ENCODE results near the gene NDUFA7.
"Not testable (repeated sequence)": the region's sequence is repeated elsewhere in the genome, so short reads cannot be mapped to it uniquely, and the experiment has no call there.

Gene NDUFA7

GRCh38 chr19:8361921-8362793 lies 41.0 kb upstream of the NDUFA7 start:
- peak; percentile 98 for DNase-seq (ENCODE audit: low read depth)
- TF ChIP-seq, protein P1, sequence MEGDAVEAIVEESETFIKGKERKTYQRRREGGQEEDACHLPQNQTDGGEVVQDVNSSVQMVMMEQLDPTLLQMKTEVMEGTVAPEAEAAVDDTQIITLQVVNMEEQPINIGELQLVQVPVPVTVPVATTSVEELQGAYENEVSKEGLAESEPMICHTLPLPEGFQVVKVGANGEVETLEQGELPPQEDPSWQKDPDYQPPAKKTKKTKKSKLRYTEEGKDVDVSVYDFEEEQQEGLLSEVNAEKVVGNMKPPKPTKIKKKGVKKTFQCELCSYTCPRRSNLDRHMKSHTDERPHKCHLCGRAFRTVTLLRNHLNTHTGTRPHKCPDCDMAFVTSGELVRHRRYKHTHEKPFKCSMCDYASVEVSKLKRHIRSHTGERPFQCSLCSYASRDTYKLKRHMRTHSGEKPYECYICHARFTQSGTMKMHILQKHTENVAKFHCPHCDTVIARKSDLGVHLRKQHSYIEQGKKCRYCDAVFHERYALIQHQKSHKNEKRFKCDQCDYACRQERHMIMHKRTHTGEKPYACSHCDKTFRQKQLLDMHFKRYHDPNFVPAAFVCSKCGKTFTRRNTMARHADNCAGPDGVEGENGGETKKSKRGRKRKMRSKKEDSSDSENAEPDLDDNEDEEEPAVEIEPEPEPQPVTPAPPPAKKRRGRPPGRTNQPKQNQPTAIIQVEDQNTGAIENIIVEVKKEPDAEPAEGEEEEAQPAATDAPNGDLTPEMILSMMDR (conservative IDR thresholded peaks at IDR 0.05; ENCODE audit: low read depth, low read length) = no peak
- no peak overlapping the region for H3K4me3 ChIP-seq (ENCODE audit: low read length)

DNA sequence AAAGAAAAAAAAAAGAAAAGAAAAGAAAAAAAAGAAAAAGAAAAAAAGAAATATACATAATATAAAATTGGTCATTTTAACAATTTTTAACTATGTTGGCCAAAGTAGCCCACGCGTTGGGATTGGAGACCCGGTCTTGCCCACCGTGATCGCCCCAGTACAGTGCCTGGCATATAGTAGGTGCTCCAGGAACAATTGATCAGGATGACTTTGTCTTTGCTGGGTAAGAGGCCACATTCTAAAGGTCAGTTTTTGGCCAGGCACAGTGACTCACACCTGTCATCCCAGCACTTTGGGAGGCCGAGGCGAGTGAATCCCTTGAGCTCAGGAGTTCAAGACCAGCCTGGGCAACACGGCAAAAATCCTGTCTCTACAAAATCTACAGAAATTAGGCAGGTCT lies 39.0 kb upstream of the NDUFA7 start:
- TF ChIP-seq, protein P1 (conservative IDR thresholded peaks at IDR 0.05; ENCODE audit: low read depth, low read length) = no peak
- H3K4me3 ChIP-seq (ENCODE audit: low read length) = no peak overlapping the region
- DNase-seq (ENCODE audit: low read depth) = no peak

- H3K4me3 ChIP-seq (ENCODE audit: low read length) = no peak overlapping the region
- TF ChIP-seq, protein P1 (conservative IDR thresholded peaks at IDR 0.05; ENCODE audit: low read depth, low read length) = no peak
- no peak for DNase-seq (ENCODE audit: low read depth)
Observed at GRCh38 chr19:8358948-8359347, 37.8 kb upstream of the NDUFA7 start.

- TF ChIP-seq, protein P1 (conservative IDR thresholded peaks at IDR 0.05; ENCODE audit: low read depth, low read length) = no peak
- no peak for DNase-seq (ENCODE audit: low read depth)
- no peak overlapping the region for H3K4me3 ChIP-seq (ENCODE audit: low read length)
Observed at GRCh38 chr19:8357007-8357521, 35.9 kb upstream of the NDUFA7 start.

- no peak overlapping the region for H3K4me3 ChIP-seq (ENCODE audit: low read length)
- TF ChIP-seq, protein P1 (conservative IDR thresholded peaks at IDR 0.05; ENCODE audit: low read depth, low read length) = no peak
- peak; percentile 40 for DNase-seq (ENCODE audit: low read depth)
Observed at GRCh38 chr19:8355631-8356402, 34.6 kb upstream of the NDUFA7 start.

GRCh38 chr19:8352845-8353244 lies 31.7 kb upstream of the NDUFA7 start:
- not testable (repeated sequence) for H3K4me3 ChIP-seq (ENCODE audit: low read length); DNase-seq (ENCODE audit: low read depth)

- no peak for DNase-seq (ENCODE audit: low read depth)
- TF ChIP-seq, protein P1 (conservative IDR thresholded peaks at IDR 0.05; ENCODE audit: low read depth, low read length) = no peak
- H3K4me3 ChIP-seq (ENCODE audit: low read length) = peak overlapping the region; percentile 30
Observed at GRCh38 chr19:8352134-8352827, 31.1 kb upstream of the NDUFA7 start.

GRCh38 chr19:8349629-8350372 lies 28.6 kb upstream of the NDUFA7 start:
- not testable (repeated sequence) for DNase-seq (ENCODE audit: low read depth); H3K4me3 ChIP-seq (ENCODE audit: low read length)
